H9 (cell line): ENCODE data around the gene FASTKD1. TPM values are rescaled to one million over a fixed set of nuclear protein-coding genes. Genes with fewer than 3 reads are reported as not detected.

Experiments used
- DNase-seq: peaks from one replicate; pipeline ENCODE4 v3.0.0-alpha.2; 2017
- H2AFZ ChIP-seq: one replicate; pipeline ENCODE4 v1.6.1; 2013; ENCODE audit warnings: mild to moderate bottlenecking, low read length, control low read depth, moderate library complexity
- H2AK5ac ChIP-seq: 2 replicates; pipeline ENCODE4 v1.6.1; 2013; ENCODE audit warnings: low read length, control low read depth, mixed read lengths; ENCODE audit not compliant: insufficient read length
- H2BK120ac ChIP-seq: one replicate; pipeline ENCODE4 v1.6.1; 2013; ENCODE audit warnings: low read depth, mild to moderate bottlenecking, low read length, control low read depth, inconsistent platforms; ENCODE audit not compliant: poor library complexity, severe bottlenecking
- H2BK12ac ChIP-seq: 2 replicates; pipeline ENCODE4 v1.6.1; 2013; ENCODE audit warnings: low read length, control low read depth, mixed read lengths, low read depth; ENCODE audit not compliant: insufficient read length
- H2BK15ac ChIP-seq: 2 replicates; pipeline ENCODE4 v1.6.1; 2013; ENCODE audit warnings: low read depth, low read length, control low read depth
- H2BK20ac ChIP-seq: one replicate; pipeline ENCODE4 v1.6.1; 2013; ENCODE audit warnings: low read depth, mild to moderate bottlenecking, low read length, control low read depth, inconsistent platforms; ENCODE audit not compliant: poor library complexity, severe bottlenecking
- H2BK5ac ChIP-seq: 2 replicates; pipeline ENCODE4 v1.6.1; 2013; ENCODE audit warnings: low read length, control low read depth, mixed read lengths; ENCODE audit not compliant: insufficient read length
- H3K14ac ChIP-seq: 2 replicates; pipeline ENCODE4 v1.6.1; 2013; ENCODE audit warnings: low read length, control low read depth; ENCODE audit not compliant: insufficient read depth
- H3K18ac ChIP-seq: 2 replicates; pipeline ENCODE4 v1.6.1; 2013; ENCODE audit warnings: low read depth, mild to moderate bottlenecking, mixed read lengths, low read length, control low read depth; ENCODE audit not compliant: insufficient read length
- H3K23ac ChIP-seq: 2 replicates; pipeline ENCODE4 v1.6.1; 2013; ENCODE audit warnings: low read length, control low read depth, mixed read lengths, low read depth; ENCODE audit not compliant: insufficient read length
- H3K23me2 ChIP-seq: 2 replicates; pipeline ENCODE4 v1.6.1; 2013; ENCODE audit warnings: low read depth, mild to moderate bottlenecking, mixed read lengths, low read length, control low read depth; ENCODE audit not compliant: insufficient read length, poor library complexity, severe bottlenecking
- H3K27ac ChIP-seq: 2 replicates; pipeline ENCODE4 v1.5.1; 2013; ENCODE audit warnings: low read length, control low read depth, mixed read lengths, low read depth; ENCODE audit not compliant: insufficient read length
- H3K27me3 ChIP-seq: 2 replicates; pipeline ENCODE4 v1.6.1; 2013; ENCODE audit warnings: low read length, control low read depth, inconsistent platforms; ENCODE audit not compliant: insufficient read depth
- H3K4ac ChIP-seq: 2 replicates; pipeline ENCODE4 v1.6.1; 2013; ENCODE audit warnings: low read depth, mild to moderate bottlenecking, control low read depth, inconsistent platforms, low read length, moderate library complexity
- H3K4me1 ChIP-seq: 2 replicates; pipeline ENCODE4 v1.6.1; 2013; ENCODE audit warnings: low read length, control low read depth, inconsistent platforms; ENCODE audit not compliant: insufficient read depth
- H3K4me2 ChIP-seq: 2 replicates; pipeline ENCODE4 v1.6.1; 2013; ENCODE audit warnings: low read length, control low read depth, mixed read lengths; ENCODE audit not compliant: insufficient read length, insufficient read depth
- H3K56ac ChIP-seq: 2 replicates; pipeline ENCODE4 v1.6.1; 2013; ENCODE audit warnings: low read depth, mild to moderate bottlenecking, mixed read lengths, low read length, control low read depth; ENCODE audit not compliant: insufficient read length
- H3K79me1 ChIP-seq: 2 replicates; pipeline ENCODE4 v1.6.1; 2013; ENCODE audit warnings: low read depth, mild to moderate bottlenecking, moderate library complexity, low read length, control low read depth, inconsistent platforms; ENCODE audit not compliant: insufficient read depth, poor library complexity, severe bottlenecking
- H3K79me2 ChIP-seq: 2 replicates; pipeline ENCODE4 v1.6.1; 2013; ENCODE audit warnings: low read length, control low read depth, inconsistent platforms; ENCODE audit not compliant: insufficient read depth
- H3K9ac ChIP-seq: 2 replicates; pipeline ENCODE4 v1.6.1; 2013; ENCODE audit warnings: low read length, control low read depth, mixed read lengths; ENCODE audit not compliant: insufficient read length; ENCODE audit errors: extremely low read depth
- H3K9me3 ChIP-seq: one replicate; pipeline ENCODE4 v1.6.1; 2013; ENCODE audit warnings: low read depth, low read length, inconsistent platforms; ENCODE audit not compliant: control insufficient read depth
- H3T11ph ChIP-seq: one replicate; pipeline ENCODE4 v1.6.1; 2013; ENCODE audit warnings: mild to moderate bottlenecking, low read length, control low read depth, inconsistent platforms
- H4K20me1 ChIP-seq: one replicate; pipeline ENCODE4 v1.6.1; 2013; ENCODE audit not compliant: control insufficient read depth, insufficient read length, insufficient read depth
- H4K5ac ChIP-seq: 2 replicates; pipeline ENCODE4 v1.6.1; 2013; ENCODE audit warnings: low read depth, mild to moderate bottlenecking, mixed read lengths, low read length, control low read depth; ENCODE audit not compliant: insufficient read length
- H4K8ac ChIP-seq: replicated peaks from 2 replicates; pipeline ENCODE4 v1.6.1; 2013; ENCODE audit warnings: low read length, control low read depth, mixed read lengths, low read depth; ENCODE audit not compliant: insufficient read length
- H4K91ac ChIP-seq: 2 replicates; pipeline ENCODE4 v1.6.1; 2013; ENCODE audit warnings: low read depth, mild to moderate bottlenecking, moderate library complexity, mixed read lengths, low read length, control low read depth; ENCODE audit not compliant: insufficient read length
- H3K27ac Mint-ChIP-seq, 3 experiments: 2 replicates in 2 of 3; 3 replicates in 1 of 3; pipeline ENCODE4 v1.8.0; 2020 to 2021; ENCODE audit warnings: mixed read lengths in 3 of 3, mild to moderate bottlenecking in 1 of 3, moderate library complexity in 1 of 3
- H3K27me3 Mint-ChIP-seq: 2 replicates; pipeline ENCODE4 v1.8.0; 2021; ENCODE audit warnings: low read depth, mild to moderate bottlenecking, moderate library complexity, mixed read lengths
- H3K36me3 Mint-ChIP-seq, 3 experiments: 2 replicates in 2 of 3; 3 replicates in 1 of 3; pipeline ENCODE4 v1.8.0; 2020 to 2021; ENCODE audit warnings: low read depth in 3 of 3, mixed read lengths in 3 of 3; ENCODE audit not compliant: insufficient read depth in 1 of 3
- H3K4me1 Mint-ChIP-seq, 2 experiments: 2 replicates each; pipeline ENCODE4 v1.8.0; 2020; ENCODE audit warnings: mixed read lengths in 2 of 2
- H3K4me3 Mint-ChIP-seq, 2 experiments: 2 replicates in 1 of 2; 3 replicates in 1 of 2; pipeline ENCODE4 v1.8.0; 2020 to 2021; ENCODE audit warnings: mild to moderate bottlenecking in 2 of 2, mixed read lengths in 2 of 2, moderate library complexity in 1 of 2
- H3K9me3 Mint-ChIP-seq, 2 experiments: 2 replicates in 1 of 2; 3 replicates in 1 of 2; pipeline ENCODE4 v1.8.0; 2020; ENCODE audit warnings: mild to moderate bottlenecking in 2 of 2, mixed read lengths in 2 of 2, moderate library complexity in 1 of 2
- WGBS: extraction: QIAGEN DNeasy Blood & Tissue Kit; methylation state at CpG from one replicate; pipeline ENCODE4 v1.1.7; 2013; ENCODE audit warnings: missing lambda C conversion rate, low lambda C conversion rate, mixed read lengths; ENCODE audit not compliant: insufficient read length; ENCODE audit errors: extremely low coverage; 5-methylcytosine and 5-hydroxymethylcytosine counted together
- total RNA-seq: library from RNA; stranded (reverse); gene quantifications from 2 replicates; pipeline ENCODE4 v1.2.1, GENCODE V29; 2021
- TF ChIP-seq, protein P1 (sequence below): fragments of 200-600 bp; sonication (generic); conservative IDR thresholded peaks from 3 replicates; pipeline ENCODE4 v1.8.0; 2021; ENCODE audit warnings: antibody characterized with exemption, mild to moderate bottlenecking

The FASTKD1 gene
- total RNA-seq, 1 experiment from 2014 or later = 47.6 TPM

DNA sequence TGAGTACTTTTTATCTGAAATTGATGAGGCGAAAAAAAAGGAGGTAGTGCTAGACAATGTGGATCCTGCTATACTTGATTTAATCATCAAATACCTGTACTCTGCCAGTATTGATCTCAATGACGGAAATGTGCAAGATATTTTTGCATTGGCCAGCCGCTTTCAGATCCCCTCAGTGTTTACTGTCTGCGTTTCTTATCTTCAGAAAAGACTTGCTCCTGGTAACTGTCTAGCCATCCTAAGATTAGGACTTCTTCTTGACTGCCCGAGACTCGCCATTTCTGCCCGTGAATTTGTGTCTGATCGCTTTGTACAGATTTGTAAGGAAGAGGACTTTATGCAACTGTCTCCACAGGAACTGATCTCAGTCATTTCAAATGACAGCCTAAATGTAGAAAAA lies 63.7 kb downstream of the FASTKD1 start:
- Histone ChIP-seq H3T11ph (no peak overlapping the region), H3K23me2 (no peaks in the 10 kb centered on the region), H3K4me2 (no peak overlapping the region), H2AK5ac (no peak overlapping the region), H3K18ac (no peak overlapping the region), H4K5ac (no peak overlapping the region), H3K27ac (no peak overlapping the region), H3K23ac (no peak overlapping the region), H3K14ac (no peak overlapping the region), H2AFZ (no peak overlapping the region), H3K4ac (no peak overlapping the region), H3K4me1 (no peaks in the 10 kb centered on the region), H2BK120ac (no peak overlapping the region), H4K91ac (no peak overlapping the region), H2BK12ac (no peak overlapping the region), H2BK15ac (no peak overlapping the region), H3K27me3 (no peaks in the 10 kb centered on the region), H3K9ac (no peak overlapping the region), H3K79me2 (no peaks in the 10 kb centered on the region), H3K79me1 (no peaks in the 10 kb centered on the region), H3K9me3 (no peaks in the 10 kb centered on the region), H4K8ac (no peak overlapping the region), H3K56ac (no peak overlapping the region), H4K20me1 (no peaks in the 10 kb centered on the region), H2BK5ac (no peak overlapping the region), H2BK20ac (no peak overlapping the region)
- H3K27me3 Mint-ChIP-seq = no peaks in the 10 kb centered on the region; the same call in none of the 2 replicates
- TF ChIP-seq, protein P1, sequence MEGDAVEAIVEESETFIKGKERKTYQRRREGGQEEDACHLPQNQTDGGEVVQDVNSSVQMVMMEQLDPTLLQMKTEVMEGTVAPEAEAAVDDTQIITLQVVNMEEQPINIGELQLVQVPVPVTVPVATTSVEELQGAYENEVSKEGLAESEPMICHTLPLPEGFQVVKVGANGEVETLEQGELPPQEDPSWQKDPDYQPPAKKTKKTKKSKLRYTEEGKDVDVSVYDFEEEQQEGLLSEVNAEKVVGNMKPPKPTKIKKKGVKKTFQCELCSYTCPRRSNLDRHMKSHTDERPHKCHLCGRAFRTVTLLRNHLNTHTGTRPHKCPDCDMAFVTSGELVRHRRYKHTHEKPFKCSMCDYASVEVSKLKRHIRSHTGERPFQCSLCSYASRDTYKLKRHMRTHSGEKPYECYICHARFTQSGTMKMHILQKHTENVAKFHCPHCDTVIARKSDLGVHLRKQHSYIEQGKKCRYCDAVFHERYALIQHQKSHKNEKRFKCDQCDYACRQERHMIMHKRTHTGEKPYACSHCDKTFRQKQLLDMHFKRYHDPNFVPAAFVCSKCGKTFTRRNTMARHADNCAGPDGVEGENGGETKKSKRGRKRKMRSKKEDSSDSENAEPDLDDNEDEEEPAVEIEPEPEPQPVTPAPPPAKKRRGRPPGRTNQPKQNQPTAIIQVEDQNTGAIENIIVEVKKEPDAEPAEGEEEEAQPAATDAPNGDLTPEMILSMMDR = no peak
- WGBS = no CpG with 5 or more reads among the region's 8 CpGs
- H3K36me3 Mint-ChIP-seq = peaks cover 0 to 6% (median 1%) of the 10 kb centered on the region in 3 experiments; a peak in 1 of 7 replicates
- DNase-seq = no peak
- H3K4me1 Mint-ChIP-seq = peaks cover 10 to 14% of the 10 kb centered on the region in 2 experiments
- no peak overlapping the region for H3K4me3 Mint-ChIP-seq
- H3K9me3 Mint-ChIP-seq = peaks cover 0 to 6% of the 10 kb centered on the region in 2 experiments; a peak in 3 of 5 replicates
- no peak overlapping the region for H3K27ac Mint-ChIP-seq
